ENCODE measurements around the gene CST9L.

Gene CST9L

GRCh38 chr20:23548408-23548807, 19.9 kb downstream of the CST9L start:
- H3K4me2 ChIP-seq, result no peak overlapping the region
- H3K4me3 ChIP-seq, result no peak overlapping the region
- H3K9ac ChIP-seq, result no peak overlapping the region
- H4K20me1 ChIP-seq, result no peaks in the 10 kb centered on the region
- no peak for TF ChIP-seq Cebpa-rat (IDR thresholded peaks at IDR 0.05)
- H3K27ac ChIP-seq, result no peak overlapping the region
- H3K9me3 ChIP-seq, result no peaks in the 10 kb centered on the region
- no peaks in the 10 kb centered on the region for H3K4me1 ChIP-seq
- no peaks in the 10 kb centered on the region for H3K27me3 ChIP-seq
- no peaks in the 10 kb centered on the region for H3K36me3 ChIP-seq

GRCh38 chr20:23547613-23548012, 20.7 kb downstream of the CST9L start:
- Histone ChIP-seq H4K20me1 (no peaks in the 10 kb centered on the region), H3K4me3 (no peak overlapping the region), H3K9me3 (no peaks in the 10 kb centered on the region), H3K27me3 (no peaks in the 10 kb centered on the region), H3K4me2 (no peak overlapping the region), H3K9ac (no peak overlapping the region), H3K27ac (no peak overlapping the region), H3K4me1 (0 out of 2 replicates have a peak, but pooled peaks cover 4% of the 10 kb centered on the region), H3K36me3 (no peaks in the 10 kb centered on the region)
- no peak for TF ChIP-seq Cebpa-rat (IDR thresholded peaks at IDR 0.05)

GRCh38 chr20:23546435-23547144, 21.7 kb downstream of the CST9L start:
- no peak overlapping the region for H3K9ac ChIP-seq
- TF ChIP-seq Cebpa-rat (IDR thresholded peaks at IDR 0.05), result no peak
- H3K4me2 ChIP-seq, result no peak overlapping the region
- H3K27me3 ChIP-seq, result no peaks in the 10 kb centered on the region
- no peaks in the 10 kb centered on the region for H3K36me3 ChIP-seq
- no peaks in the 10 kb centered on the region for H3K9me3 ChIP-seq
- peaks cover 9% of the 10 kb centered on the region for H3K4me1 ChIP-seq
- no peak overlapping the region for H3K27ac ChIP-seq
- H4K20me1 ChIP-seq, result no peaks in the 10 kb centered on the region
- H3K4me3 ChIP-seq, result no peak overlapping the region

GRCh38 chr20:23544133-23544532, 24.2 kb downstream of the CST9L start:
- Histone ChIP-seq H3K4me1 (peaks cover 17% of the 10 kb centered on the region), H3K4me3 (no peak overlapping the region), H3K4me2 (no peak overlapping the region), H3K36me3 (no peaks in the 10 kb centered on the region), H3K9me3 (no peaks in the 10 kb centered on the region), H3K27ac (no peak overlapping the region), H3K9ac (no peak overlapping the region), H3K27me3 (no peaks in the 10 kb centered on the region), H4K20me1 (no peaks in the 10 kb centered on the region)
- no peak for TF ChIP-seq Cebpa-rat (IDR thresholded peaks at IDR 0.05)

GRCh38 chr20:23542801-23543200, 25.5 kb downstream of the CST9L start:
- no peaks in the 10 kb centered on the region for H4K20me1 ChIP-seq
- H3K4me2 ChIP-seq, result no peak overlapping the region
- TF ChIP-seq Cebpa-rat (IDR thresholded peaks at IDR 0.05), result no peak
- H3K9ac ChIP-seq, result no peak overlapping the region
- H3K9me3 ChIP-seq, result no peaks in the 10 kb centered on the region
- H3K27me3 ChIP-seq, result no peaks in the 10 kb centered on the region
- H3K4me3 ChIP-seq, result no peak overlapping the region
- H3K36me3 ChIP-seq, result no peaks in the 10 kb centered on the region
- peaks cover 17% of the 10 kb centered on the region for H3K4me1 ChIP-seq
- H3K27ac ChIP-seq, result no peak overlapping the region

GRCh38 chr20:23541776-23542175, 26.5 kb downstream of the CST9L start:
- Histone ChIP-seq H3K9me3 (no peaks in the 10 kb centered on the region), H3K4me2 (peak overlapping the region; percentile 31), H3K9ac (no peak overlapping the region)

GRCh38 chr20:23541330-23541729, 27.0 kb downstream of the CST9L start:
- H3K27me3 ChIP-seq, result no peaks in the 10 kb centered on the region
- no peaks in the 10 kb centered on the region for H4K20me1 ChIP-seq
- H3K9me3 ChIP-seq, result no peaks in the 10 kb centered on the region
- peaks cover 17% of the 10 kb centered on the region for H3K4me1 ChIP-seq
- no peaks in the 10 kb centered on the region for H3K36me3 ChIP-seq
- peak overlapping the region; percentile 31 for H3K4me2 ChIP-seq
- no peak overlapping the region for H3K4me3 ChIP-seq
- no peak overlapping the region for H3K9ac ChIP-seq
- H3K27ac ChIP-seq, result no peak overlapping the region
- no peak for TF ChIP-seq Cebpa-rat (IDR thresholded peaks at IDR 0.05)

More at GRCh38 chr20:23541776-23542175, 26.5 kb downstream of the CST9L start:
- Histone ChIP-seq H3K27ac (no peak overlapping the region), H3K27me3 (no peaks in the 10 kb centered on the region), H3K4me3 (no peak overlapping the region), H3K4me1 (peaks cover 17% of the 10 kb centered on the region), H4K20me1 (no peaks in the 10 kb centered on the region), H3K36me3 (no peaks in the 10 kb centered on the region)
- TF ChIP-seq Cebpa-rat (IDR thresholded peaks at IDR 0.05), result no peak

- Histone ChIP-seq H3K4me2 (no peak overlapping the region), H4K20me1 (no peaks in the 10 kb centered on the region), H3K27me3 (no peaks in the 10 kb centered on the region), H3K9me3 (no peaks in the 10 kb centered on the region), H3K9ac (no peak overlapping the region), H3K4me3 (no peak overlapping the region), H3K4me1 (peaks cover 17% of the 10 kb centered on the region), H3K27ac (no peak overlapping the region), H3K36me3 (no peaks in the 10 kb centered on the region)
- no peak for TF ChIP-seq Cebpa-rat (IDR thresholded peaks at IDR 0.05)
Measured at GRCh38 chr20:23540624-23541023, 27.7 kb downstream of the CST9L start.

GRCh38 chr20:23537030-23537429, 31.3 kb downstream of the CST9L start:
- H3K27me3 ChIP-seq, result no peaks in the 10 kb centered on the region
- no peak overlapping the region for H3K27ac ChIP-seq
- no peak overlapping the region for H3K4me3 ChIP-seq
- no peak overlapping the region for H3K9ac ChIP-seq
- no peak overlapping the region for H3K4me2 ChIP-seq
- H3K9me3 ChIP-seq, result no peaks in the 10 kb centered on the region
- H3K36me3 ChIP-seq, result no peaks in the 10 kb centered on the region
- no peak for TF ChIP-seq Cebpa-rat (IDR thresholded peaks at IDR 0.05)
- H3K4me1 ChIP-seq, result peaks cover 12% of the 10 kb centered on the region
- no peaks in the 10 kb centered on the region for H4K20me1 ChIP-seq

GRCh38 chr20:23536328-23536974, 31.8 kb downstream of the CST9L start:
- Histone ChIP-seq H3K9ac (no peak overlapping the region), H4K20me1 (no peaks in the 10 kb centered on the region), H3K4me3 (no peak overlapping the region), H3K4me1 (peaks cover 7% of the 10 kb centered on the region), H3K27ac (no peak overlapping the region), H3K9me3 (no peaks in the 10 kb centered on the region), H3K4me2 (no peak overlapping the region), H3K27me3 (no peaks in the 10 kb centered on the region), H3K36me3 (no peaks in the 10 kb centered on the region)
- no peak for TF ChIP-seq Cebpa-rat (IDR thresholded peaks at IDR 0.05)

All from BLaER1 (cell line).